ENCODE measurements around the gene CNTNAP2. TPM values are rescaled to one million over a fixed set of nuclear protein-coding genes. Genes with fewer than 3 reads are reported as not detected.

CNTNAP2 gene
- total RNA-seq, 1 donor from 2014 or later, result 5.4 TPM

DNA sequence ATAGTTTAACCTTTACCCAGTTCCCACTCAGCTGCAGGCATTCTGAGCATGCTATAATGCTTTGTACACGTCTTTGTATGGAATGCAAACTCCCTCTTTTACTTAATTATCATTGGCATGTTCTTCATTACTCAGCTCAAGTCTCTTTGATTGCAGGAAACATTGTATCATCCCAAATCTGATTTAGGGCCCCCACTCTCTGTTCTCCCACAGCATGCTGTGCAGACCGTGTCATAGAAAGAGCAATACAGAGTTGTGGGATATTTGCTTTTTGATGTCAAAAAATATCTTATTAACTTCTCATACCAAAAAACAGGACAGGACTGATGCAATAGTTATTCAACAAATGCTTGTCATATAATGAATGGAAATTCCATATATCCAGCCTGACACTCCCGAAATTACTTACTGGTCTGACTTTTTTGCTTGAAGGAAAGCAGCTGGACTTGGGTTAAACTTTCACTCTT is 1392.5 kb downstream of the CNTNAP2 start:
- Mint-ChIP-seq H3K27ac (ENCODE audit: unreplicated experiment) (no peak overlapping the region), H3K9me3 (ENCODE audit: unreplicated experiment) (peaks cover 4% of the 10 kb centered on the region), H3K36me3 (ENCODE audit: low read depth, unreplicated experiment) (peaks cover 3% of the 10 kb centered on the region), H3K4me1 (ENCODE audit: unreplicated experiment) (no peaks in the 10 kb centered on the region), H3K4me3 (ENCODE audit: unreplicated experiment) (no peak overlapping the region), H3K27me3 (ENCODE audit: unreplicated experiment) (peaks cover 5% of the 10 kb centered on the region)
- TF ChIP-seq, protein P1, sequence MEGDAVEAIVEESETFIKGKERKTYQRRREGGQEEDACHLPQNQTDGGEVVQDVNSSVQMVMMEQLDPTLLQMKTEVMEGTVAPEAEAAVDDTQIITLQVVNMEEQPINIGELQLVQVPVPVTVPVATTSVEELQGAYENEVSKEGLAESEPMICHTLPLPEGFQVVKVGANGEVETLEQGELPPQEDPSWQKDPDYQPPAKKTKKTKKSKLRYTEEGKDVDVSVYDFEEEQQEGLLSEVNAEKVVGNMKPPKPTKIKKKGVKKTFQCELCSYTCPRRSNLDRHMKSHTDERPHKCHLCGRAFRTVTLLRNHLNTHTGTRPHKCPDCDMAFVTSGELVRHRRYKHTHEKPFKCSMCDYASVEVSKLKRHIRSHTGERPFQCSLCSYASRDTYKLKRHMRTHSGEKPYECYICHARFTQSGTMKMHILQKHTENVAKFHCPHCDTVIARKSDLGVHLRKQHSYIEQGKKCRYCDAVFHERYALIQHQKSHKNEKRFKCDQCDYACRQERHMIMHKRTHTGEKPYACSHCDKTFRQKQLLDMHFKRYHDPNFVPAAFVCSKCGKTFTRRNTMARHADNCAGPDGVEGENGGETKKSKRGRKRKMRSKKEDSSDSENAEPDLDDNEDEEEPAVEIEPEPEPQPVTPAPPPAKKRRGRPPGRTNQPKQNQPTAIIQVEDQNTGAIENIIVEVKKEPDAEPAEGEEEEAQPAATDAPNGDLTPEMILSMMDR (IDR thresholded peaks at IDR 0.05; ENCODE audit: unreplicated experiment), result no peak
- DNase-seq (ENCODE audit: low spot score), result no peak

DNA sequence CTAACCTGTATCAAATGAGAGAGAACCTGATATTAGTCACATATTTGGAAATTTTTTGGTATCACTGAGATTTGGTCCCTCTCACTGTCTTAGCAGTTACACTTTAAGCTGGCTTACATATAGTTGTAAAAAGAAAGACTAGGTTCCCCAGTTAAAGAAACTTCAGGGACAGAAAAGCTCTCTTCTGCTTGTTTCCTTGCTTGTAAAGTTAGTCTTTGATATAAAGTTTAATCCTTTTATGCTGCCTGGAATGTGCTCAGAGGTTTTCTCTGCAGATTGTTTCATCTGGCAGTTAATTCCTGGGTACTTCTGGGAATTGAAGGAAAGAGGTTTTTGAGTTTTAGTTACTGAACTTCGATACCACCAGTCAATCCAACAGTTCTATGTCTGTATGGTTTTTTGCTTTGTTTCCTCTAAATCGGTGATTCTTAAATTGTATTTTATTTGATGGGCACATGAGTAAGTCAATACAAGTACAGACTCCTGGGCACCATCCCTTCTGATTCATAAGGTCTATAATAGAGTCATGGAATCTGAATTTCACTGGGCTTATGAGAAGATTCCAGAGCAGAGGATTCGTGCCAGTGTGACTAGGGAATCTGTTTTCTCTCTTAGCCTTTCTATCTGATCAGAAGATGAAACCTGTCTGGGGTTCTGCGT is 1393.1 kb downstream of the CNTNAP2 start:
- Mint-ChIP-seq H3K4me3 (ENCODE audit: unreplicated experiment) (no peak overlapping the region), H3K4me1 (ENCODE audit: unreplicated experiment) (no peaks in the 10 kb centered on the region), H3K9me3 (ENCODE audit: unreplicated experiment) (peaks cover 4% of the 10 kb centered on the region), H3K27me3 (ENCODE audit: unreplicated experiment) (peaks cover 5% of the 10 kb centered on the region), H3K36me3 (ENCODE audit: low read depth, unreplicated experiment) (peaks cover 3% of the 10 kb centered on the region), H3K27ac (ENCODE audit: unreplicated experiment) (no peak overlapping the region)
- TF ChIP-seq, protein P1 (IDR thresholded peaks at IDR 0.05; ENCODE audit: unreplicated experiment), result no peak
- DNase-seq (ENCODE audit: low spot score), result no peak

DNA sequence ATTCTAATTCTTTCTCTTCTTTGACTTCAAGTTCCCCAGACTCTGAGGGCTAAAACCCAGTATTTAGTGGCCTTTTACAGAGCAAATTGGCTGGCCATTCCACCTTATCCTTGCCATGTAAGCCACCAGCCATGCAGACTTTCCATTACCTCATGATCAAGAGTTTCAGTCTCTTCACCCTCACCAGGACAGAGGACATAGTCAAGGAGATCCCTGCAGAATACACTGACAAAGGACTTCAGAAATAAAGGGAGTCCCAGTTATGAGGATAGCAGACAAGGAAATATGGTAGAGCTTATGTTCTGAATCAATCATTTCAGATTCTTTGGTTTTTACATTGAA is 1393.6 kb downstream of the CNTNAP2 start:
- no peak overlapping the region for H3K27ac Mint-ChIP-seq (ENCODE audit: unreplicated experiment)
- no peaks in the 10 kb centered on the region for H3K4me1 Mint-ChIP-seq (ENCODE audit: unreplicated experiment)
- H3K36me3 Mint-ChIP-seq (ENCODE audit: low read depth, unreplicated experiment), result peaks cover 3% of the 10 kb centered on the region
- peaks cover 4% of the 10 kb centered on the region for H3K9me3 Mint-ChIP-seq (ENCODE audit: unreplicated experiment)
- TF ChIP-seq, protein P1 (IDR thresholded peaks at IDR 0.05; ENCODE audit: unreplicated experiment), result no peak
- peaks cover 5% of the 10 kb centered on the region for H3K27me3 Mint-ChIP-seq (ENCODE audit: unreplicated experiment)
- no peak overlapping the region for H3K4me3 Mint-ChIP-seq (ENCODE audit: unreplicated experiment)
- no peak for DNase-seq (ENCODE audit: low spot score)

DNA sequence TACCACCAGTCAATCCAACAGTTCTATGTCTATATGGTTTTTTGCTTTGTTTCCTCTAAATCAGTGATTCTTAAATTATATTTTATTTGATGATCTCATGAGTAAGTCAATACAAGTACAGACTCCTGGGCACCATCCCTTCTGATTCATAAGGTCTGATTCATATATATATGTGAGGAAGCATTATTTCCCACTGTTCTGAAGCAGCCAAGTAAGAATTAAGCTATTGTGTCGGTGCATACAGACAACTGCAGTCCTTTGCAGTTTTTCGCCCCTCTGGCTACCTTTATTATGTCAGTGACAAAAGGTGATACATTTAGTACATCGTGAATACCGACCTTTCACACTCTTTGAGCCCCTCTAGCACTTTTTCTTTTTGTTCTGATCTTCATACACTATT is 1394.3 kb downstream of the CNTNAP2 start:
- H3K4me3 Mint-ChIP-seq (ENCODE audit: unreplicated experiment), result no peak overlapping the region
- DNase-seq (ENCODE audit: low spot score), result no peak

DNA sequence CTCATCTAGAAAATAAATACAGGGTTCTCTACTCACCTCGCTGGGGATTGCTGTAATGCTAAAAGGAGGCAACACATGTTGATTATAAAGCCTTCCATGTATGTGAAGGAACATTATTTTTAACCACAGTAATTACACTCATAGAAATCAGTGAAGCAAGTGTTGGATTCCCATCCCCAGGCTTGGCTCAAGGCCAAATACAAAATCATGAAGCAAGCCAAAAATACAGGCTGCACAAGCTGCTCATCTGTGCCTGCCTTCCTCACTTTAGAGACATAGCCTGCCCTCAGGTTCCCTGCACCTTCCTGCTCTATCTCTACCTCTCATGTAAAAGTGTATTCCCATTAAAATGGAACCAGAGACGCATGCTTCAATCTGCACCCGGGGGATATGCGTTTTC is 1396.8 kb downstream of the CNTNAP2 start:
- H3K4me3 Mint-ChIP-seq (ENCODE audit: unreplicated experiment), result no peak overlapping the region
- peaks cover 5% of the 10 kb centered on the region for H3K27me3 Mint-ChIP-seq (ENCODE audit: unreplicated experiment)
- H3K4me1 Mint-ChIP-seq (ENCODE audit: unreplicated experiment), result no peaks in the 10 kb centered on the region
- H3K27ac Mint-ChIP-seq (ENCODE audit: unreplicated experiment), result no peak overlapping the region
- TF ChIP-seq, protein P1 (IDR thresholded peaks at IDR 0.05; ENCODE audit: unreplicated experiment), result no peak
- no peaks in the 10 kb centered on the region for H3K9me3 Mint-ChIP-seq (ENCODE audit: unreplicated experiment)
- DNase-seq (ENCODE audit: low spot score), result no peak
- H3K36me3 Mint-ChIP-seq (ENCODE audit: low read depth, unreplicated experiment), result no peaks in the 10 kb centered on the region

More for the DNA sequence above, 1394.3 kb downstream of the CNTNAP2 start:
- Mint-ChIP-seq H3K36me3 (ENCODE audit: low read depth, unreplicated experiment) (peaks cover 3% of the 10 kb centered on the region), H3K9me3 (ENCODE audit: unreplicated experiment) (peaks cover 4% of the 10 kb centered on the region), H3K27me3 (ENCODE audit: unreplicated experiment) (peaks cover 5% of the 10 kb centered on the region), H3K27ac (ENCODE audit: unreplicated experiment) (no peak overlapping the region), H3K4me1 (ENCODE audit: unreplicated experiment) (no peaks in the 10 kb centered on the region)
- TF ChIP-seq, protein P1 (IDR thresholded peaks at IDR 0.05; ENCODE audit: unreplicated experiment), result no peak
